HCT116 (cell line): Measurements from ENCODE around the gene TMEM25. TPM values are rescaled to one million over a fixed set of nuclear protein-coding genes. Genes with fewer than 3 reads are reported as not detected.
A peak's percentile ranks its signal among the peaks of the same experiment; 100 is the strongest.

Experiments
- ATAC-seq: fragments of 200-7000 bp; cut with Tn5 transposase; 2 replicates; pipeline ENCODE4 v1.9.1; 2020; ENCODE audit warnings: mild to moderate bottlenecking, moderate library complexity
- BruUV-seq: library from RNA; stranded (reverse); fragments of 400-500 nt; replicated peaks from 2 replicates; lab custom pipeline; 2021; lab: Mats Ljungman, UMichigan
- CTCF ChIA-PET: fragments of 300-600 bp; sonication (Branson Sonifier 250); formaldehyde crosslinking; loops from one replicate; lab custom pipeline; 2021; ENCODE audit warnings: antibody characterized with exemption; lab: Charles Lee
- POLR2A ChIA-PET: fragments of 300-600, 350-600 bp; sonication (Branson Sonifier 250); formaldehyde crosslinking; loops from one replicate; lab custom pipeline; 2021; ENCODE audit warnings: antibody characterized with exemption; lab: Charles Lee
- RAD21 ChIA-PET, 2 experiments: fragments of 300-600 bp; sonication (Branson Sonifier 250); formaldehyde crosslinking; loops; one replicate each; lab custom pipeline; 2023; ENCODE audit warnings: low total read pairs in 2 of 2; ENCODE audit not compliant: uncharacterized antibody in 2 of 2, unreplicated experiment in 2 of 2, low non-redundant PET in 1 of 2; lab: Charles Lee
- DNase-seq: peaks from one replicate; pipeline ENCODE4 v3.0.0-alpha.2; 2010; ENCODE audit warnings: low read depth, low spot score
- H2AFZ ChIP-seq: fragments of 200-600 bp; shearing (Covaris generic), sonication (generic); 2 replicates; pipeline ENCODE4 v1.6.1; 2017; ENCODE audit warnings: low read depth, mixed run types, mixed read lengths, antibody characterized with exemption, low read length; ENCODE audit not compliant: poor library complexity, severe bottlenecking
- H3K27ac ChIP-seq: 2 replicates; pipeline ENCODE4 v1.5.1; 2012; ENCODE audit warnings: low read depth, low read length
- H3K27me3 ChIP-seq: fragments of 200-600 bp; sonication (generic); 2 replicates; pipeline ENCODE4 v1.6.1; 2016; ENCODE audit warnings: mixed run types, low read length, mixed read lengths; ENCODE audit not compliant: insufficient read depth
- H3K36me3 ChIP-seq, 2 experiments: fragments of 200-500 bp in 1 of 2; fragments of 200-600 bp in 1 of 2; sonication (Bioruptor generic) in 1 of 2; sonication (generic) in 1 of 2; 2 replicates each; pipeline versions ENCODE4 v1.5.1 to v1.6.1; 2014 to 2016; ENCODE audit warnings: low read length in 2 of 2, inconsistent platforms in 1 of 2, mixed read lengths in 1 of 2, mixed run types in 1 of 2; ENCODE audit not compliant: insufficient read depth in 2 of 2, control insufficient read depth in 1 of 2
- H3K4me1 ChIP-seq, 2 experiments: fragments of 200-600 bp in 1 of 2; sonication (generic) in 1 of 2; 2 replicates each; pipeline versions ENCODE4 v1.5.1 to v1.6.1; 2012 to 2017; ENCODE audit warnings: low read length in 2 of 2, inconsistent platforms in 1 of 2, mild to moderate bottlenecking in 1 of 2, mixed read lengths in 1 of 2, mixed run types in 1 of 2, moderate library complexity in 1 of 2; ENCODE audit not compliant: insufficient read depth in 2 of 2, control insufficient read depth in 1 of 2
- H3K4me2 ChIP-seq: fragments of 200-600 bp; sonication (generic); 2 replicates; pipeline ENCODE4 v1.6.1; 2017; ENCODE audit warnings: mixed run types, low read length, mixed read lengths
- H3K4me3 ChIP-seq, 2 experiments: fragments of 200-600 bp in 1 of 2; sonication (generic) in 1 of 2; replicated peaks in 1 of 2; 2 replicates each; pipeline ENCODE4 v1.5.1; 2011 to 2016; ENCODE audit warnings: low read length in 2 of 2, control low read depth in 1 of 2, low read depth in 1 of 2, mild to moderate bottlenecking in 1 of 2, mixed read lengths in 1 of 2, mixed run types in 1 of 2
- H3K79me2 ChIP-seq: fragments of 200-600 bp; sonication (generic); 2 replicates; pipeline ENCODE4 v1.6.1; 2017; ENCODE audit warnings: mild to moderate bottlenecking, mixed run types, low read length, moderate library complexity, mixed read lengths; ENCODE audit not compliant: insufficient read depth
- H3K9ac ChIP-seq: fragments of 200-600 bp; sonication (generic); 2 replicates; pipeline ENCODE4 v1.6.1; 2016; ENCODE audit warnings: low read length, mixed read lengths
- H3K9me2 ChIP-seq: fragments of 200-600 bp; sonication (generic), shearing (Covaris generic); 2 replicates; pipeline ENCODE4 v1.6.1; 2017; ENCODE audit warnings: mixed run types, mild to moderate bottlenecking, moderate library complexity; ENCODE audit not compliant: insufficient read depth
- H3K9me3 ChIP-seq, 2 experiments: fragments of 200-500 bp in 1 of 2; fragments of 200-600 bp in 1 of 2; sonication (Bioruptor generic) in 1 of 2; sonication (generic) in 1 of 2; 2 replicates each; pipeline ENCODE4 v1.6.1; 2014 to 2017; ENCODE audit warnings: low read length in 2 of 2, mixed read lengths in 2 of 2, inconsistent platforms in 1 of 2, low read depth in 1 of 2, mild to moderate bottlenecking in 1 of 2, mixed run types in 1 of 2, moderate library complexity in 1 of 2; ENCODE audit not compliant: control insufficient read depth in 1 of 2, insufficient read depth in 1 of 2
- H4K20me1 ChIP-seq: fragments of 200-600 bp; sonication (generic), shearing (Covaris generic); 2 replicates; pipeline ENCODE4 v1.6.1; 2017; ENCODE audit warnings: mixed run types, mild to moderate bottlenecking, moderate library complexity; ENCODE audit not compliant: insufficient read depth
- CBX3 ChIP-seq: IDR thresholded peaks from 2 replicates; pipeline ENCODE4 v1.6.1; 2012; ENCODE audit warnings: low read depth
- FOSL1 ChIP-seq: IDR thresholded peaks from 2 replicates; pipeline ENCODE4 v1.6.1; 2012; ENCODE audit warnings: low read depth
- JUND ChIP-seq: IDR thresholded peaks from 2 replicates; pipeline ENCODE4 v1.6.1; 2012
- POLR2A ChIP-seq: IDR thresholded peaks from 2 replicates; pipeline ENCODE4 v1.7.0; 2011; ENCODE audit warnings: borderline replicate concordance; ENCODE audit not compliant: insufficient read depth, insufficient read length; ENCODE audit errors: extremely low read depth
- POLR2AphosphoS5 ChIP-seq: IDR thresholded peaks from 2 replicates; pipeline ENCODE4 v1.6.1; 2011; ENCODE audit warnings: mild to moderate bottlenecking, low read depth, low read length, moderate library complexity
- SP1 ChIP-seq: IDR thresholded peaks from 2 replicates; pipeline ENCODE4 v1.6.1; 2012; ENCODE audit warnings: low read depth
- SRF ChIP-seq: IDR thresholded peaks from 2 replicates; pipeline ENCODE4 v1.6.1; 2012; ENCODE audit warnings: low read depth
- TCF7L2 ChIP-seq: IDR thresholded peaks from 2 replicates; pipeline ENCODE4 v1.7.0; 2011; ENCODE audit warnings: borderline replicate concordance, inconsistent platforms; ENCODE audit not compliant: insufficient read depth, insufficient read length; ENCODE audit errors: extremely low read depth
- YY1 ChIP-seq: IDR thresholded peaks from 2 replicates; pipeline ENCODE4 v1.6.1; 2011; ENCODE audit warnings: low read length, low read depth, moderate library complexity, mild to moderate bottlenecking; ENCODE audit not compliant: insufficient replicate concordance; ENCODE audit errors: extremely low read depth
- ZFX ChIP-seq: fragments of 450-650 bp; IDR thresholded peaks from 2 replicates; pipeline ENCODE4 v1.6.1; 2017
- intact Hi-C: fragments of 100-400 bp; cut with micrococcal nuclease; formaldehyde crosslinking; loops from 2 replicates; pipeline ENCODE4 v1.10.0; 2022
- total RNA-seq: library from RNA; stranded (reverse); gene quantifications from one replicate; pipeline ENCODE4 v1.2.1, GENCODE V29; 2021; ENCODE audit not compliant: unreplicated experiment
- TF ChIP-seq, protein P1 (sequence below), 3 experiments: fragments of 200-600 bp in 1 of 3; sonication (generic) in 1 of 3; IDR thresholded peaks in 2 of 3; conservative IDR thresholded peaks in 1 of 3; 2 replicates each; pipeline ENCODE4 v1.5.1; 2012 to 2017; ENCODE audit warnings: low read depth in 2 of 3, low read length in 2 of 3, antibody characterized with exemption in 1 of 3, borderline replicate concordance in 1 of 3, control low read depth in 1 of 3, mild to moderate bottlenecking in 1 of 3, mixed read lengths in 1 of 3, mixed run types in 1 of 3, moderate library complexity in 1 of 3; ENCODE audit not compliant: insufficient read depth in 1 of 3
- TF ChIP-seq, protein P2 (sequence below): IDR thresholded peaks from 2 replicates; pipeline ENCODE4 v1.6.1; 2012
- TF ChIP-seq, protein P3 (sequence below): IDR thresholded peaks from 2 replicates; pipeline ENCODE4 v1.6.1; 2012

TMEM25 gene
- total RNA-seq, 1 experiment from 2014 or later = 27.0 TPM

DNA sequence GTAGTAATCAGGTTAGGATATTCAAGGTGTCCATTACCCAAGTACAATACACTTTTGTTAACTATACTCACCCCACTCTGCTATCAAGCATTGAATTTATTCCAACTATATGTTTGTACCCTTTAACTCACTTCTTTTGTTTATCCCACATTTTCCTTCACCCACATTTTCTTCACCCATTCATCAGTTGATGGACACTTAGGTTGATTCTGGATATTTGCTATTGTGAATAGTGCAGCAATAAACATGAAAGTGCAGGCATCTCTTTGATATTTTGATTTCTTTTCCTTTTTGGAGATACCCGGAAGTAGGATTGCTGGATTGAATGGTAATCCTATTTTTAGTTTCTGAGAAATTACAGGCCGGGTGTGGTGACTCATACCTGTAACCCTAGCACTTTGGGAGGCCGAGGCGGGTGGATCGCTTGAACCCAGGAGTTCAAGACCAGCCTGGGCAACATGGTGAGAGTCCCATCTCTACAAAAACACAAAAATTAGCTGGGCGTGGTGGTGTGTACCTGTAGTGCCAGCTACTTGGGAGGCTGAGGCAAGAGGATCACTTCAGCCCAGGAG lies 6.5 kb downstream of the TMEM25 start:
- Histone ChIP-seq H3K9me3 (no peaks in the 10 kb centered on the region), H3K36me3 (no peaks in the 10 kb centered on the region; a peak in 1 of 4 replicates), H2AFZ (no peak overlapping the region), H3K4me2 (peak overlapping the region; percentile 53), H3K4me3 (peak overlapping the region in 1 of 2 experiments; percentile 36; a peak in 2 of 4 replicates), H3K27ac (peak overlapping the region; percentile 48), H3K9ac (no peak overlapping the region), H3K79me2 (no peaks in the 10 kb centered on the region), H3K27me3 (no peaks in the 10 kb centered on the region), H3K4me1 (peaks cover 17 to 23% of the 10 kb centered on the region in 2 experiments), H4K20me1 (no peaks in the 10 kb centered on the region), H3K9me2 (no peaks in the 10 kb centered on the region)
- CTCF ChIA-PET = no interaction called here
- BruUV-seq = no TSS peak
- POLR2A ChIA-PET = no interaction called here
- TF ChIP-seq TCF7L2 = no peak
- TF ChIP-seq FOSL1 = peak; percentile 67; the same call in 1 of the 2 replicates
- peak; percentile 70 for TF ChIP-seq JUND
- peak; percentile 32; the same call in 1 of the 2 replicates for TF ChIP-seq SP1
- peak; percentile 25; the same call in 1 of the 2 replicates for TF ChIP-seq CBX3
- intact Hi-C loops = no loop called here
- no peak for DNase-seq
- peak; percentile 46; the same call in 1 of the 2 replicates for ATAC-seq
- RAD21 ChIA-PET = no interaction called here

DNA sequence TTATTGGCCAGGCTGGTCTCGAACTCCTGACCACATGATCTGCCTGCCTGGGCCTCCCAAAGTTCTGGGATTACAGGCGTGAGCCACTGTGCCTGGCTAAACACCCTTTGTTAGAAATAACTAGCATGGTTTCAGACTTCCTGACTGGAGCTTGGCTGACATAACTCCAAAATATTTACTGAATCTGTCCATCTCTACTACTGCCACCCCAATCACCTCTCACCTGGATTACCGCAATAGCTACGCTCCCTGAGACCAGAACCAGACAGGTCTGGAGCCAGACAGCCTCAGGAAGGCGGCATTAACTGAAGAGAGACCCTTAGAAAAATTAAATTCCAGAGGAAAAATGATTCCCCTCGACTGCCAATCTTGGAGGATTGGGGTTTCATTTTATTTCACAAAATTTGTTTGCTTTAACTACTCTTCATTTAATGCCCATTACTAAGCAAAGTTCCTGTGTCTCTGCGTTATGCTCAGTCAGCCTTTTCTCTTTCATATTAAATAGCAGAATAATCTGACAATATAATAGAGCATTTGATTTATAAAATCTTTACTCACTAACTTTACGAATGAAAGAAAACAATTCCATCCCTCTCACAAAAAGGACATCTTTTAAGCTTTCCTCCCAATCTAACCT lies 13.1 kb downstream of the TMEM25 start:
- DNase-seq = no peak
- H3K4me2 ChIP-seq = no peak overlapping the region
- H3K9me2 ChIP-seq = no peaks in the 10 kb centered on the region
- no peak overlapping the region for H2AFZ ChIP-seq
- POLR2A ChIA-PET = no interaction called here
- no peak overlapping the region for H3K4me3 ChIP-seq
- no peak overlapping the region for H3K9ac ChIP-seq
- H3K4me1 ChIP-seq = no peaks in the 10 kb centered on the region
- CTCF ChIA-PET = interaction anchor here (0.6 kb wide), 1 partner anchor 487 kb away, joined by 3 read pairs; no protein-coding TSS in a partner anchor
- no peaks in the 10 kb centered on the region for H4K20me1 ChIP-seq
- H3K27me3 ChIP-seq = no peaks in the 10 kb centered on the region
- no peaks in the 10 kb centered on the region for H3K9me3 ChIP-seq
- H3K36me3 ChIP-seq = peaks cover 0 to 2% of the 10 kb centered on the region in 2 experiments; a peak in 1 of 4 replicates
- BruUV-seq = no TSS peak
- TF ChIP-seq TCF7L2 (no peak), POLR2A (no peak), YY1 (no peak), CBX3 (no peak), ZFX (no peak), SRF (no peak), POLR2AphosphoS5 (no peak)
- TF ChIP-seq, protein P1, sequence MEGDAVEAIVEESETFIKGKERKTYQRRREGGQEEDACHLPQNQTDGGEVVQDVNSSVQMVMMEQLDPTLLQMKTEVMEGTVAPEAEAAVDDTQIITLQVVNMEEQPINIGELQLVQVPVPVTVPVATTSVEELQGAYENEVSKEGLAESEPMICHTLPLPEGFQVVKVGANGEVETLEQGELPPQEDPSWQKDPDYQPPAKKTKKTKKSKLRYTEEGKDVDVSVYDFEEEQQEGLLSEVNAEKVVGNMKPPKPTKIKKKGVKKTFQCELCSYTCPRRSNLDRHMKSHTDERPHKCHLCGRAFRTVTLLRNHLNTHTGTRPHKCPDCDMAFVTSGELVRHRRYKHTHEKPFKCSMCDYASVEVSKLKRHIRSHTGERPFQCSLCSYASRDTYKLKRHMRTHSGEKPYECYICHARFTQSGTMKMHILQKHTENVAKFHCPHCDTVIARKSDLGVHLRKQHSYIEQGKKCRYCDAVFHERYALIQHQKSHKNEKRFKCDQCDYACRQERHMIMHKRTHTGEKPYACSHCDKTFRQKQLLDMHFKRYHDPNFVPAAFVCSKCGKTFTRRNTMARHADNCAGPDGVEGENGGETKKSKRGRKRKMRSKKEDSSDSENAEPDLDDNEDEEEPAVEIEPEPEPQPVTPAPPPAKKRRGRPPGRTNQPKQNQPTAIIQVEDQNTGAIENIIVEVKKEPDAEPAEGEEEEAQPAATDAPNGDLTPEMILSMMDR (IDR thresholded peaks at IDR 0.05 in 2 of 3, conservative IDR thresholded peaks at IDR 0.05 in 1 of 3; ENCODE audit: borderline replicate concordance in 1 of 3, insufficient read depth in 1 of 3, low read depth in 2 of 3, low read length in 2 of 3) = no peak
- TF ChIP-seq, protein P2, sequence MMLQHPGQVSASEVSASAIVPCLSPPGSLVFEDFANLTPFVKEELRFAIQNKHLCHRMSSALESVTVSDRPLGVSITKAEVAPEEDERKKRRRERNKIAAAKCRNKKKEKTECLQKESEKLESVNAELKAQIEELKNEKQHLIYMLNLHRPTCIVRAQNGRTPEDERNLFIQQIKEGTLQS = no peak
- TF ChIP-seq, protein P3, sequence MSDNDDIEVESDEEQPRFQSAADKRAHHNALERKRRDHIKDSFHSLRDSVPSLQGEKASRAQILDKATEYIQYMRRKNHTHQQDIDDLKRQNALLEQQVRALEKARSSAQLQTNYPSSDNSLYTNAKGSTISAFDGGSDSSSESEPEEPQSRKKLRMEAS = no peak
- TF ChIP-seq, all 23 proteins: peak for 0
- intact Hi-C loops = no loop called here
- Histone ChIP-seq H3K27ac (no peak overlapping the region), H3K79me2 (no peaks in the 10 kb centered on the region)
- RAD21 ChIA-PET = no interaction called here
- no peak for ATAC-seq
